Neuronal stem cell (in vitro differentiated cells): Measurements from ENCODE around the gene NPSR1. TPM values are rescaled to one million over a fixed set of nuclear protein-coding genes. Genes with fewer than 3 reads are reported as not detected.
A peak's percentile ranks its signal among the peaks of the same experiment; 100 is the strongest.

Experiments
- DNase-seq: peaks from one replicate; pipeline ENCODE4 v3.0.0-alpha.2; 2013; ENCODE audit warnings: low spot score
- H2AFZ ChIP-seq: one replicate; pipeline ENCODE4 v1.6.1; 2013; ENCODE audit warnings: mild to moderate bottlenecking, low read length, inconsistent platforms
- H2AK5ac ChIP-seq: 2 replicates; pipeline ENCODE4 v1.6.1; 2013; ENCODE audit warnings: low read depth, mild to moderate bottlenecking, inconsistent platforms, low read length, moderate library complexity, mixed read lengths
- H2BK120ac ChIP-seq: 2 replicates; pipeline ENCODE4 v1.6.1; 2013; ENCODE audit warnings: low read depth, mild to moderate bottlenecking, inconsistent platforms, low read length, moderate library complexity, mixed read lengths
- H2BK12ac ChIP-seq: one replicate; pipeline ENCODE4 v1.6.1; 2013; ENCODE audit warnings: low read length, inconsistent platforms
- H2BK15ac ChIP-seq: 2 replicates; pipeline ENCODE4 v1.6.1; 2013; ENCODE audit warnings: mild to moderate bottlenecking, low read length, inconsistent platforms, mixed read lengths
- H2BK5ac ChIP-seq: one replicate; pipeline ENCODE4 v1.6.1; 2013; ENCODE audit warnings: inconsistent platforms, mild to moderate bottlenecking, low read length, moderate library complexity
- H3K14ac ChIP-seq: one replicate; pipeline ENCODE4 v1.6.1; 2013; ENCODE audit warnings: low read length, inconsistent platforms
- H3K18ac ChIP-seq: 2 replicates; pipeline ENCODE4 v1.6.1; 2013; ENCODE audit warnings: low read length, inconsistent platforms
- H3K23ac ChIP-seq: 2 replicates; pipeline ENCODE4 v1.6.1; 2013; ENCODE audit warnings: low read depth, mild to moderate bottlenecking, mixed read lengths, low read length, inconsistent platforms; ENCODE audit not compliant: poor library complexity
- H3K27ac ChIP-seq: replicated peaks from 3 replicates; pipeline ENCODE4 v1.5.1; 2013; ENCODE audit warnings: low read length, inconsistent platforms
- H3K27me3 ChIP-seq, 3 experiments: 2 replicates each; pipeline ENCODE4 v1.6.1; 2013; ENCODE audit warnings: low read length in 3 of 3, mild to moderate bottlenecking in 2 of 3, inconsistent platforms in 1 of 3, low read depth in 1 of 3, mixed read lengths in 1 of 3, moderate library complexity in 1 of 3; ENCODE audit not compliant: control insufficient read depth in 3 of 3, insufficient read depth in 3 of 3
- H3K36me3 ChIP-seq, 2 donors: replicated peaks in 1 of 2; 2 replicates each; pipeline ENCODE4 v1.6.1; 2013; ENCODE audit warnings: low read length in 2 of 2; ENCODE audit not compliant: control insufficient read depth in 2 of 2, insufficient read depth in 2 of 2
- H3K4ac ChIP-seq: 2 replicates; pipeline ENCODE4 v1.6.1; 2013; ENCODE audit warnings: inconsistent platforms, mild to moderate bottlenecking, low read length, moderate library complexity
- H3K4me1 ChIP-seq, 2 donors: 1 replicate in 1 of 2; 2 replicates in 1 of 2; pipeline ENCODE4 v1.6.1; 2013; ENCODE audit warnings: low read length in 2 of 2, low read depth in 1 of 2; ENCODE audit not compliant: control insufficient read depth in 2 of 2, insufficient read depth in 1 of 2
- H3K4me2 ChIP-seq: one replicate; pipeline ENCODE4 v1.6.1; 2013; ENCODE audit warnings: mild to moderate bottlenecking, low read length, inconsistent platforms; ENCODE audit not compliant: insufficient read depth, poor library complexity, severe bottlenecking
- H3K4me3 ChIP-seq, 2 donors: 2 replicates each; pipeline ENCODE4 v1.5.1; 2013; ENCODE audit warnings: low read length in 2 of 2, mild to moderate bottlenecking in 2 of 2, inconsistent platforms in 1 of 2, moderate library complexity in 1 of 2
- H3K79me1 ChIP-seq: one replicate; pipeline ENCODE4 v1.6.1; 2013; ENCODE audit warnings: low read depth, mild to moderate bottlenecking, inconsistent platforms, low read length, moderate library complexity
- H3K9ac ChIP-seq: one replicate; pipeline ENCODE4 v1.6.1; 2013; ENCODE audit warnings: mild to moderate bottlenecking, low read depth, low read length, inconsistent platforms; ENCODE audit not compliant: poor library complexity
- H3K9me3 ChIP-seq, 2 donors: replicated peaks in 1 of 2; 2 replicates each; pipeline versions ENCODE3 to v1.6.1; 2013; ENCODE audit warnings: low read length in 2 of 2, mild to moderate bottlenecking in 2 of 2, inconsistent platforms in 1 of 2, low read depth in 1 of 2, mixed read lengths in 1 of 2, moderate library complexity in 1 of 2; ENCODE audit not compliant: control insufficient read depth in 2 of 2, insufficient read depth in 1 of 2
- H4K8ac ChIP-seq: one replicate; pipeline ENCODE4 v1.6.1; 2013; ENCODE audit warnings: low read depth, mild to moderate bottlenecking, inconsistent platforms, low read length, moderate library complexity
- H4K91ac ChIP-seq: one replicate; pipeline ENCODE4 v1.6.1; 2013; ENCODE audit warnings: low read length, low read depth, mild to moderate bottlenecking, inconsistent platforms; ENCODE audit not compliant: poor library complexity
- WGBS, 2 donors: extraction: QIAGEN DNeasy Blood & Tissue Kit; methylation state at CpG; one replicate each; pipeline ENCODE4 v1.1.7; 2013; ENCODE audit warnings: missing lambda C conversion rate in 2 of 2, mixed read lengths in 1 of 2; ENCODE audit not compliant: insufficient read length in 2 of 2, insufficient replicate concordance in 1 of 2; ENCODE audit errors: extremely low coverage in 2 of 2; 5-methylcytosine and 5-hydroxymethylcytosine counted together
- polyA plus RNA-seq, 2 experiments: library from polyadenylated mRNA; stranded (reverse); fragments of 200-250 nt; gene quantifications; one replicate each; pipeline ENCODE4 v1.2.3, GENCODE V29; 2013

The NPSR1 gene, protein sequence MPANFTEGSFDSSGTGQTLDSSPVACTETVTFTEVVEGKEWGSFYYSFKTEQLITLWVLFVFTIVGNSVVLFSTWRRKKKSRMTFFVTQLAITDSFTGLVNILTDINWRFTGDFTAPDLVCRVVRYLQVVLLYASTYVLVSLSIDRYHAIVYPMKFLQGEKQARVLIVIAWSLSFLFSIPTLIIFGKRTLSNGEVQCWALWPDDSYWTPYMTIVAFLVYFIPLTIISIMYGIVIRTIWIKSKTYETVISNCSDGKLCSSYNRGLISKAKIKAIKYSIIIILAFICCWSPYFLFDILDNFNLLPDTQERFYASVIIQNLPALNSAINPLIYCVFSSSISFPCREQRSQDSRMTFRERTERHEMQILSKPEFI
- polyA plus RNA-seq (2013, experiment 1 of 2), result not detected
- not detected for polyA plus RNA-seq (2013, experiment 2 of 2)

DNA sequence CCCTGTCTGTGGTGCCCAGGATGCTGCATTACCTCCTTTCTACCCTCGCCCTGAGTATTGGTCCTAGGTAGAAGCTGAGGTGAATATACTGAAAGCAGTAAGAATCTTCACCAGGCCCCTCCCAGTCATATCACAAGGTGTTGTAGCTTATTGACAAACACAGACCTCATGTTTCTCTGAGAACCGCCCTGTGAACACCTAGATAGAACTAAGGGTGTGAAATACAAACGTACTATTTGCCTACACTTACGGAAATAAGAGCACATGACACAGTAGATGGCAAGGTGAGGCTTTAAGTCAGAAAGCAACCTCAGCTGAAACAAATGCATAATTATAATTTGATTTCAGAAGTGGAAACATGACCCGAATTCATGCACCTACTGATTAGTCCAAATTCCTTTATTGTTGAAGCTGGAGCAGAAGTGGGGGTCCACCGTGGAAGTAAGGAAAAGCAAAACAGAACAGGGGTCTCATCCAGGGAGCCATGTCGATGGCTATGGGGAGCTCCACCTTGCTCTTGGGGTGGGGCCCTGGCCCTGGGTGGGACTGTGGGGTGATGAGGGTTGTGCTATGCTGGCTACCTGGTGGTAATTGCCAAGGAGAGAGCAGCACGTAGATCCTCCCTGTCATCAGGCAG lies at the start of gene NPSR1:
TSS of gene NPSR1 (plus strand) at position 587 of the 637 bp plus-strand sequence. CDS start 195 bp downstream, outside the sequence.
- H2AK5ac ChIP-seq, result no peak within 1 kb of the TSS
- H3K9ac ChIP-seq, result no peak within 1 kb of the TSS
- H2BK15ac ChIP-seq, result peak within 1 kb of the TSS; percentile 3
- H3K79me1 ChIP-seq, result no peaks in the 10 kb centered on the region
- no peak within 1 kb of the TSS for H2BK120ac ChIP-seq
- peak within 1 kb of the TSS in 1 of 2 donors; percentile 14 for H3K4me3 ChIP-seq
- H3K4me2 ChIP-seq, result no peak within 1 kb of the TSS
- no peaks in the 10 kb centered on the region for H3K27me3 ChIP-seq
- H3K36me3 ChIP-seq, result no peaks in the 10 kb centered on the region
- no peak within 1 kb of the TSS for H3K23ac ChIP-seq
- no CpG with 5 or more reads among the region's 8 CpGs for WGBS, 2 donors
- H3K14ac ChIP-seq, result no peak within 1 kb of the TSS
- no peak within 1 kb of the TSS for H2BK5ac ChIP-seq
- DNase-seq, result no peak
- no peak within 1 kb of the TSS for H3K4ac ChIP-seq
- no peak within 1 kb of the TSS for H2AFZ ChIP-seq
- peak within 1 kb of the TSS; percentile 23 for H3K18ac ChIP-seq
- no peaks in the 10 kb centered on the region for H3K9me3 ChIP-seq
- H4K91ac ChIP-seq, result no peak within 1 kb of the TSS
- H3K27ac ChIP-seq, result no peak within 1 kb of the TSS
- peaks cover 0 to 6% of the 10 kb centered on the region in 2 donors for H3K4me1 ChIP-seq
- no peak within 1 kb of the TSS for H4K8ac ChIP-seq
- H2BK12ac ChIP-seq, result no peak within 1 kb of the TSS

DNA sequence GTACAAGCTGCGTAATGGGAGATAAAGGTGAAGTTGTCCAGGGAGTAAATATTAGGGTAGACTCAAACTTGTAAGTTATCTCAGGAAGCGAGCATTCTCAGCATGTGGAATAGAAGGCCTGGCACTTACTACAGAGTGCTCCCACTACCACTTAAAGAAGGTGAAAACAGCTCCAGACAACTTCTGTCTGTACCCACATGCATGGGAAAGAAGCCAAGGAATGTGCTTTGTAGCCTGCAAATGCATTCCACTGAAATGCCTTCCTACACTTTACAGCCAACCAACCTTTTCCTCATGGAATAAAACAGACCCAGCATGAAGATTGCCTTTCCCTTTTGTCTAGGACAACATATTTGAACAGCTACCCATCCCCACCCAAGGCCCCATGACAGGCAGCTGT lies 45.4 kb upstream of the NPSR1 start:
- Histone ChIP-seq H3K23ac (no peak overlapping the region), H3K4me1 (no peaks in the 10 kb centered on the region), H2BK5ac (no peak overlapping the region), H3K4me3 (no peak overlapping the region), H2BK120ac (no peak overlapping the region), H3K9ac (no peak overlapping the region), H2BK15ac (no peak overlapping the region), H4K8ac (no peak overlapping the region), H3K4me2 (no peak overlapping the region), H3K36me3 (no peaks in the 10 kb centered on the region), H3K79me1 (no peaks in the 10 kb centered on the region), H3K9me3 (no peaks in the 10 kb centered on the region), H3K4ac (no peak overlapping the region), H2BK12ac (no peak overlapping the region), H4K91ac (no peak overlapping the region), H2AFZ (no peak overlapping the region), H3K14ac (no peak overlapping the region), H3K27ac (peak overlapping the region; percentile 22), H3K18ac (no peak overlapping the region), H3K27me3 (no peaks in the 10 kb centered on the region), H2AK5ac (no peak overlapping the region)
- no peak for DNase-seq
- no CpG with 5 or more reads among the region's 2 CpGs for WGBS, 2 donors

DNA sequence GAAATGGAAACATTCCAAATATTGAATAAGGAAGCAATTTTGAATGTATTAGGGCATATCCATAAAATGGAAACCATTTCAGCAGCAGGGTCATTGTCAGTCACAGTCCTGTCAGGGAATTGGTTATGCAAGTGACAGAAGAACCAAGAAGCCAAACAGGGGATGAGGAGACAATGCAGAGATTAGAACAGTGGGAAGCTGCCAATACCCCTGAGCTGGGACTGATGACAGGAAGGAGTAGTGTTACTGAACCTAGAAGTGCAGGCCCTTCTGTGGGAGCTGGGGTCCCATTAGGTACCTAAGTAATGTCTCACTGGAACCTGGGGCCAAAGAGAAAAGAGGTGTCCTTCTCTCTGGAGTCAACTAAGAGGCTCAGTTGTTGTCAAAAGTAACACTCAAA lies 37.6 kb upstream of the NPSR1 start:
- Histone ChIP-seq H3K9ac (no peak overlapping the region), H3K27me3 (no peaks in the 10 kb centered on the region), H3K18ac (no peak overlapping the region), H3K4ac (no peak overlapping the region), H3K36me3 (no peaks in the 10 kb centered on the region), H3K4me1 (peaks cover 11 to 18% of the 10 kb centered on the region in 2 donors), H2BK15ac (no peak overlapping the region), H3K79me1 (no peaks in the 10 kb centered on the region), H3K27ac (no peak overlapping the region), H2BK12ac (no peak overlapping the region), H2BK5ac (no peak overlapping the region), H2BK120ac (no peak overlapping the region), H3K14ac (no peak overlapping the region), H2AK5ac (no peak overlapping the region), H3K4me2 (no peak overlapping the region), H4K8ac (peak overlapping the region; percentile 65), H3K9me3 (no peaks in the 10 kb centered on the region), H3K23ac (no peak overlapping the region), H3K4me3 (no peak overlapping the region), H2AFZ (no peak overlapping the region), H4K91ac (no peak overlapping the region)
- DNase-seq, result no peak

DNA sequence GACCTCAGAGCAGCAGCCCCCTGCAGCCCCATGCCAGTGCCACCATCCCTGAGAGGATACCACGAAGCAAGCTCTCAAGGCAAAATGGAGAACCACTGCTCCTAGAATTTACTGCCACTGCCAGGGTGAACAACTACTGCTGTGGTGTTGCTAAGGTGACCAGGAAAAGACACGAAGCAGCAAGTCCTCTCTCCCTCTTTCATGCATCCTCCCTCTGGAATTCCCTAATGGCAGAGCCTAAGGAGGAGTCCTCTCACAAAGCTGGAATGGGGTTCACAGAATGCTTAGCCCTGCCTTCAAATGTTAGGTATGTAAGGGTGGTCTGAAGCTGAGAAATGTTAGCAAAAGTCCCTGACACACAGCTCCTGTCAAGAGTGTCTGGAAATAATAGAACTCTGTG lies 35.8 kb upstream of the NPSR1 start:
- Histone ChIP-seq H3K79me1 (no peaks in the 10 kb centered on the region), H3K36me3 (no peaks in the 10 kb centered on the region), H3K4me2 (no peak overlapping the region), H3K4me1 (peaks cover 11 to 18% of the 10 kb centered on the region in 2 donors), H2AFZ (peak overlapping the region; percentile 46), H3K27ac (no peak overlapping the region), H2BK5ac (no peak overlapping the region), H4K8ac (no peak overlapping the region), H2BK15ac (no peak overlapping the region), H3K14ac (peak overlapping the region; percentile 73), H3K4me3 (no peak overlapping the region), H3K4ac (no peak overlapping the region), H2AK5ac (no peak overlapping the region), H4K91ac (no peak overlapping the region), H3K9ac (no peak overlapping the region), H2BK120ac (no peak overlapping the region), H3K23ac (no peak overlapping the region), H2BK12ac (no peak overlapping the region), H3K9me3 (no peaks in the 10 kb centered on the region), H3K18ac (no peak overlapping the region), H3K27me3 (no peaks in the 10 kb centered on the region)
- no peak for DNase-seq
- WGBS, 2 donors, result no CpG with 5 or more reads among the region's 2 CpGs
